DOHH2 (cell line): ENCODE results near the gene ATP2A3.

Experiments used
- H3F3A ChIP-seq: fragments of 200-600 bp; sonication (generic), shearing (Covaris generic); 2 replicates; pipeline ENCODE4 v1.6.0; 2016; ENCODE audit warnings: antibody characterized with exemption, mild to moderate bottlenecking; ENCODE audit not compliant: control insufficient read depth, insufficient read depth
- H3K27ac ChIP-seq: fragments of 200-600 bp; sonication (generic); 2 replicates; pipeline ENCODE4 v1.5.1; 2014; ENCODE audit warnings: low read depth, mild to moderate bottlenecking, low read length, moderate library complexity
- H3K27me3 ChIP-seq: fragments of 200-600 bp; sonication (generic); 2 replicates; pipeline ENCODE4 v1.6.1; 2014; ENCODE audit warnings: mild to moderate bottlenecking, low read length, mixed read lengths; ENCODE audit not compliant: control insufficient read depth
- H3K36me3 ChIP-seq: fragments of 200-600 bp; sonication (generic); 2 replicates; pipeline ENCODE4 v1.6.1; 2014; ENCODE audit warnings: mild to moderate bottlenecking, low read length, moderate library complexity, mixed read lengths; ENCODE audit not compliant: control insufficient read depth
- H3K4me1 ChIP-seq: fragments of 200-600 bp; sonication (generic); 2 replicates; pipeline ENCODE4 v1.6.1; 2014; ENCODE audit warnings: mild to moderate bottlenecking, low read length, mixed read lengths; ENCODE audit not compliant: control insufficient read depth
- H3K4me2 ChIP-seq: fragments of 200-600 bp; sonication (generic); 2 replicates; pipeline ENCODE4 v1.6.0; 2014; ENCODE audit warnings: mild to moderate bottlenecking, low read length, moderate library complexity
- H3K4me3 ChIP-seq: fragments of 200-600 bp; sonication (generic); 2 replicates; pipeline ENCODE4 v1.5.1; 2014; ENCODE audit warnings: mild to moderate bottlenecking, low read length, mixed read lengths
- H3K79me2 ChIP-seq: fragments of 200-600 bp; sonication (generic); 2 replicates; pipeline ENCODE4 v1.6.1; 2014; ENCODE audit warnings: mild to moderate bottlenecking, low read length, mixed read lengths; ENCODE audit not compliant: control insufficient read depth
- H3K9me2 ChIP-seq: fragments of 200-600 bp; sonication (generic); replicated peaks from 2 replicates; pipeline ENCODE4 v1.6.1; 2014; ENCODE audit warnings: mild to moderate bottlenecking, low read length, mixed read lengths; ENCODE audit not compliant: control insufficient read depth
- H3K9me3 ChIP-seq: fragments of 200-600 bp; sonication (generic); 2 replicates; pipeline ENCODE4 v1.6.1; 2014; ENCODE audit warnings: antibody characterized with exemption, low read length, mixed read lengths; ENCODE audit not compliant: control insufficient read depth, insufficient read depth
- H4K20me1 ChIP-seq: fragments of 200-600 bp; sonication (generic); 2 replicates; pipeline ENCODE4 v1.6.0; 2014; ENCODE audit warnings: low read depth, mild to moderate bottlenecking, antibody characterized with exemption, low read length, moderate library complexity; ENCODE audit not compliant: control insufficient read depth, insufficient read depth
- CTCF ChIP-seq: fragments of 200-600 bp; sonication (generic); IDR thresholded peaks from one replicate; pipeline ENCODE4 v1.5.1; 2014; ENCODE audit warnings: antibody characterized with exemption, mild to moderate bottlenecking, low read depth, low read length; ENCODE audit not compliant: poor library complexity, severe bottlenecking
- EZH2phosphoT487 ChIP-seq: fragments of 200-600 bp; sonication (generic); IDR thresholded peaks from 2 replicates; pipeline ENCODE4 v1.6.1; 2017; ENCODE audit warnings: borderline replicate concordance, mild to moderate bottlenecking, antibody characterized with exemption, low read length, moderate library complexity, mixed read lengths

ATP2A3 gene

GRCh38 chr17:3955673-3955988 is 8.6 kb downstream of the ATP2A3 start:
- Histone ChIP-seq H3K4me2 (no peak overlapping the region), H3K9me3 (no peaks in the 10 kb centered on the region), H3F3A (0 out of 2 replicates have a peak, but pooled peaks cover 3% of the 10 kb centered on the region), H3K36me3 (peaks cover 87% of the 10 kb centered on the region), H3K27me3 (no peaks in the 10 kb centered on the region), H3K79me2 (peaks cover 91% of the 10 kb centered on the region), H3K9me2 (no peaks in the 10 kb centered on the region), H3K4me3 (no peak overlapping the region), H3K4me1 (peaks cover 36% of the 10 kb centered on the region), H4K20me1 (peaks cover 47% of the 10 kb centered on the region), H3K27ac (no peak overlapping the region)
- TF ChIP-seq EZH2phosphoT487 (no peak), CTCF (no peak)

GRCh38 chr17:3954976-3955672 is 9.1 kb downstream of the ATP2A3 start:
- Histone ChIP-seq H3K4me2 (no peak overlapping the region), H4K20me1 (peaks cover 42% of the 10 kb centered on the region), H3K27me3 (no peaks in the 10 kb centered on the region), H3K4me3 (no peak overlapping the region), H3K9me3 (no peaks in the 10 kb centered on the region), H3F3A (0 out of 2 replicates have a peak, but pooled peaks cover 3% of the 10 kb centered on the region), H3K27ac (no peak overlapping the region), H3K79me2 (peaks cover 87% of the 10 kb centered on the region), H3K9me2 (no peaks in the 10 kb centered on the region), H3K36me3 (peaks cover 87% of the 10 kb centered on the region), H3K4me1 (peaks cover 31% of the 10 kb centered on the region)
- TF ChIP-seq EZH2phosphoT487 (no peak), CTCF (no peak)

GRCh38 chr17:3954086-3954485 is 10.2 kb downstream of the ATP2A3 start:
- H3K9me3 ChIP-seq: no peaks in the 10 kb centered on the region
- no peak overlapping the region for H3K27ac ChIP-seq
- H4K20me1 ChIP-seq: peaks cover 31% of the 10 kb centered on the region
- no peak overlapping the region for H3K4me2 ChIP-seq
- no peak for TF ChIP-seq EZH2phosphoT487
- TF ChIP-seq CTCF: no peak
- H3K4me1 ChIP-seq: peaks cover 21% of the 10 kb centered on the region
- no peaks in the 10 kb centered on the region for H3K9me2 ChIP-seq
- H3F3A ChIP-seq: peaks cover 6% of the 10 kb centered on the region; the same call in 1 of the 2 replicates
- peaks cover 77% of the 10 kb centered on the region for H3K79me2 ChIP-seq
- H3K27me3 ChIP-seq: no peaks in the 10 kb centered on the region
- no peak overlapping the region for H3K4me3 ChIP-seq
- H3K36me3 ChIP-seq: peaks cover 84% of the 10 kb centered on the region
